Ectodermal cell (in vitro differentiated cells): ENCODE measurements around the gene ZNF148.
"Not testable (repeated sequence)": the region's sequence is repeated elsewhere in the genome, so short reads cannot be mapped to it uniquely, and the experiment has no call there.

Experiments used
- H3K27ac ChIP-seq: 2 replicates; pipeline ENCODE4 v1.7.0; 2013; ENCODE audit warnings: mild to moderate bottlenecking, low read depth, low read length; ENCODE audit not compliant: insufficient read depth, poor library complexity, severe bottlenecking
- H3K27me3 ChIP-seq: 2 replicates; pipeline ENCODE4 v1.7.0; 2013; ENCODE audit warnings: mild to moderate bottlenecking, low read length; ENCODE audit not compliant: insufficient read depth, control insufficient read depth, poor library complexity, severe bottlenecking
- H3K36me3 ChIP-seq: one replicate; pipeline ENCODE4 v1.7.0; 2013; ENCODE audit warnings: low read length; ENCODE audit not compliant: control insufficient read depth, insufficient read depth
- H3K4me1 ChIP-seq: one replicate; pipeline ENCODE4 v1.7.0; 2013; ENCODE audit warnings: low read length; ENCODE audit not compliant: control insufficient read depth, insufficient read depth
- H3K4me3 ChIP-seq: 2 replicates; pipeline ENCODE4 v1.7.0; 2013; ENCODE audit warnings: low read depth, low read length, control low read depth; ENCODE audit not compliant: insufficient read depth
- H3K9me3 ChIP-seq: 2 replicates; pipeline ENCODE4 v1.7.0; 2013; ENCODE audit warnings: mild to moderate bottlenecking, low read length, moderate library complexity; ENCODE audit not compliant: control insufficient read depth
- WGBS, 2 experiments: methylation state at CpG; one replicate each; pipeline ENCODE4 v1.1.7; 2013; ENCODE audit warnings: missing lambda C conversion rate in 2 of 2; 5-methylcytosine and 5-hydroxymethylcytosine counted together

ZNF148 gene

GRCh38 chr3:125356140-125357026 is 18.7 kb downstream of the ZNF148 start:
- Histone ChIP-seq H3K27me3 (no peaks in the 10 kb centered on the region), H3K27ac (no peak overlapping the region), H3K4me3 (peak overlapping the region; percentile 52), H3K36me3 (no peaks in the 10 kb centered on the region), H3K4me1 (no peaks in the 10 kb centered on the region), H3K9me3 (no peaks in the 10 kb centered on the region)
- 71 to 83% methylated on average over 5 of the region's 5 CpGs for WGBS, 2 experiments

DNA sequence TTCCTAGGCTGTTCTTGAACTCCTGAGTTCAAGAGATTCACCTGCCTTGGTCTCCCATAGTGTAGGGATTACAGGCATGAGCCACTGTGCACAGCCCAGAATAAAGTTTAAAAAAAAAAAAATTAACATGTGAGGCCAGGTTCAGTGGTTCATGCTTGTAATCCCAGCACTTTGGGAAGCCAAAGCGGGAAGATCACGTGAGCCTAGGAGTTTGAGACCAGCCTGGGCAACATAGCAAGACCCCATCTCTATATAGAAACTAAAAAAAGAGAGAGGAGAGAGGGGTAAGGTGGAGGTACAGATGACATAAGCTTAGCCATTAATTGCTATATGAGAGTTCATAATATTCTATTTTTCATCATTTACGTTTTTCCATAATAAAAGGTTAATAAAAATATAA is 21.5 kb downstream of the ZNF148 start:
- Histone ChIP-seq H3K4me1 (no peaks in the 10 kb centered on the region), H3K27me3 (no peaks in the 10 kb centered on the region), H3K4me3 (no peak overlapping the region), H3K9me3 (no peaks in the 10 kb centered on the region), H3K36me3 (no peaks in the 10 kb centered on the region), H3K27ac (no peak overlapping the region)
- WGBS, 2 experiments: 94% methylated on average over 2 of the region's 3 CpGs

DNA sequence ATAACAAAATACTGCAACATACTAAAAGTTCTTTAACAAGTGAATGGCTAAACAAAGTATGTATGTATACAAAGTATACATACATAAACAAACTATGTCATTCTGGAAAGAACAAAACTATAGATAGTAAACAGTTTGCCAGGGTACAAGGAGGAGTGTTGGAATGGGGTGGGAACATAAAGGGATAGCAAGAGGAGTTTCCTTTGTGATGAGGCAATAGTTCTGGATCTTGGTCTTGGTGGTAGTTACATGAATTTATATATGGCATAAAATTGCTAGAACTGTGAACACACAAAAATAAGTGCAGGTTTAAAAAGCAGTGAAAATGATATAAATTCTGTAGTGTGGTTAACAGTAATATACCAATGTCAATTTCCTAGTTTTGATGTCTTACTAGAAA is 22.0 kb downstream of the ZNF148 start:
- no peaks in the 10 kb centered on the region for H3K36me3 ChIP-seq
- H3K27ac ChIP-seq: no peak overlapping the region
- no peaks in the 10 kb centered on the region for H3K4me1 ChIP-seq
- no peak overlapping the region for H3K4me3 ChIP-seq
- no peaks in the 10 kb centered on the region for H3K9me3 ChIP-seq
- no peaks in the 10 kb centered on the region for H3K27me3 ChIP-seq

- Histone ChIP-seq H3K27ac (no peak overlapping the region), H3K4me1 (no peaks in the 10 kb centered on the region), H3K4me3 (no peak overlapping the region), H3K27me3 (no peaks in the 10 kb centered on the region), H3K36me3 (no peaks in the 10 kb centered on the region), H3K9me3 (no peaks in the 10 kb centered on the region)
- WGBS, 2 experiments: 91 to 96% methylated on average over 2 of the region's 2 CpGs
Observed at GRCh38 chr3:125351814-125352456, 23.2 kb downstream of the ZNF148 start.

GRCh38 chr3:125351152-125351551 is 24.0 kb downstream of the ZNF148 start:
- Histone ChIP-seq H3K4me3 (no peak overlapping the region), H3K9me3 (no peaks in the 10 kb centered on the region), H3K4me1 (no peaks in the 10 kb centered on the region), H3K27me3 (no peaks in the 10 kb centered on the region), H3K36me3 (no peaks in the 10 kb centered on the region), H3K27ac (no peak overlapping the region)
- 96% methylated on average over 5 of the region's 7 CpGs for WGBS, 2 experiments

GRCh38 chr3:125350597-125350996 is 24.5 kb downstream of the ZNF148 start:
- H3K27ac ChIP-seq: no peak overlapping the region
- no peaks in the 10 kb centered on the region for H3K9me3 ChIP-seq
- WGBS, 2 experiments: 83 to 88% methylated on average over 5 of the region's 5 CpGs
- no peaks in the 10 kb centered on the region for H3K4me1 ChIP-seq
- H3K27me3 ChIP-seq: no peaks in the 10 kb centered on the region
- no peaks in the 10 kb centered on the region for H3K36me3 ChIP-seq
- H3K4me3 ChIP-seq: no peak overlapping the region

- H3K27ac ChIP-seq: no peak overlapping the region
- H3K9me3 ChIP-seq: no peaks in the 10 kb centered on the region
- H3K36me3 ChIP-seq: no peaks in the 10 kb centered on the region
- H3K4me1 ChIP-seq: no peaks in the 10 kb centered on the region
- no peak overlapping the region for H3K4me3 ChIP-seq
- no peaks in the 10 kb centered on the region for H3K27me3 ChIP-seq
Observed at GRCh38 chr3:125349556-125350165, 25.5 kb downstream of the ZNF148 start.

DNA sequence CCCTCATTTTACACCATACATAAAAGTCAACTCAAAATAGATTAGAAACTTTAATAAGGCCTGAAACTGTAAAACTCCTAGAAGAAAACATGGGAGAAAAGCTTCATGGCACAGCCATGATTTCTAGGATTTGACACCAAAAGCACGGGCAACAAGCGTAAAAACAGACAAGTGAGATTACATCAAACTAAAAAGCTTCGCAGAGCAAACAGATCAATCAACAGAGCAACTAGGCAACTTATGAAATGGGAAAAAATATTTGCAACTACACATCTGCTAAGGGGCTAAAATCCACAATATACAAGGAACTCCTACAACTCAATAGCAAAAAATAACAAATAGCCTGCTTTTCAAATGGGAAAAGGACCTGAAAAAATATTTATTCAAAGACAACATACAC is 26.1 kb downstream of the ZNF148 start:
- WGBS, 2 experiments: 95 to 96% methylated on average over 3 of the region's 3 CpGs
- Histone ChIP-seq H3K9me3 (no peaks in the 10 kb centered on the region), H3K27ac (no peak overlapping the region), H3K4me1 (no peaks in the 10 kb centered on the region), H3K4me3 (no peak overlapping the region), H3K36me3 (no peaks in the 10 kb centered on the region), H3K27me3 (no peaks in the 10 kb centered on the region)

DNA sequence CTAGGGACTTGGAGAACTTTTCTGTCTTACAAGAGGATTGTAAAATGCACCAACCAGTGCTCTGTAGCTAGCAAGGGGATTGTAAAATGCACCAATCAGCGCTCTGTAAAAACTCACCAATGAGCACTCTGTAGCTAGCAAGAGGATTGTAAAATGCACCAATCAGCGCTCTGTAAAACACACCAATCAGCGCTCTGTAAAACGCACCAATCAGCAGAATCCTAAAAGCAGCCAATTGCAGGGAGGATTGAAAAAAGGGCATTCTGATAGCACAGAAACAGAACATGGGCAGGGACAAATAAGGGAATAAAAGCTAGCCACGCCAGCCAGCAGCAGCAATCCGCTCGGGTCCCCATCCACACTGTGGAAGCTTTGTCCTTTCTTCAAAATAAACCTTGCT is 31.8 kb downstream of the ZNF148 start:
- 95 to 97% methylated on average over 7 of the region's 7 CpGs for WGBS, 2 experiments
- H3K9me3 ChIP-seq: not testable (repeated sequence)

GRCh38 chr3:125340121-125340520 is 35.0 kb downstream of the ZNF148 start:
- 96 to 100% methylated on average over 2 of the region's 2 CpGs for WGBS, 2 experiments
- no peaks in the 10 kb centered on the region for H3K4me1 ChIP-seq
- H3K27ac ChIP-seq: no peak overlapping the region
- no peaks in the 10 kb centered on the region for H3K9me3 ChIP-seq
- no peak overlapping the region for H3K4me3 ChIP-seq
- H3K36me3 ChIP-seq: no peaks in the 10 kb centered on the region
- H3K27me3 ChIP-seq: no peaks in the 10 kb centered on the region

More for the DNA sequence above, 31.8 kb downstream of the ZNF148 start:
- not testable (repeated sequence) for H3K27ac ChIP-seq, H3K4me3 ChIP-seq, H3K36me3 ChIP-seq, H3K4me1 ChIP-seq, H3K27me3 ChIP-seq
